ENCODE data around the gene MAPKAPK2.

MAPKAPK2 gene

GRCh38 chr1:206708058-206708457 lies 23.4 kb downstream of the MAPKAPK2 start:
- H3K27ac ChIP-seq (ENCODE audit: low read length), result no peak overlapping the region
- H4K20me1 ChIP-seq (ENCODE audit: insufficient read depth, low read length), result peaks cover 29% of the 10 kb centered on the region
- peaks cover 10% of the 10 kb centered on the region; the same call in 1 of the 2 replicates for H3F3A ChIP-seq (ENCODE audit: insufficient read depth, low read length)

DNA sequence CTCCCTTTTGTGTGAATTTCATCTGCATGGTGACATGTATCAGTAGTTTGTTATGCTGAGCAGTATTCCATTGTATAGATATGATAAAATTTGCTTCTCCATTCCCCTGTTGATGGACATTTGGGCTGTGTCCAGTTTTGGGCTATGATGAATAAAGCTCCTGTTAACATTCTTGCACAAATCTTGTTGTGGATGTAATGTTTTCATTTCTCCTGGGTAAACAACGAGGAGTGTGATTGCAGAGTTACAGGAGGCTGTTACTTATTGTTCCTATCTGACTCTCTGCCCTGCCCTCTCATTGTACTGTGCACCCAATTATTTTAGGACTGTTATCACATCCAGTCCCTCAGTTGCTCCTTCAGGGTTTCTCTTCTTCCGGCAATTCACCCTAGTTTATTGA lies 24.2 kb downstream of the MAPKAPK2 start:
- Histone ChIP-seq H3K79me2 (ENCODE audit: low read length) (peaks cover 97% of the 10 kb centered on the region), H3K4me2 (ENCODE audit: low read depth, low read length) (no peak overlapping the region), H3F3A (ENCODE audit: insufficient read depth, low read length) (peaks cover 10% of the 10 kb centered on the region; the same call in 1 of the 2 replicates), H3K27me3 (replicated peaks; ENCODE audit: insufficient read depth, low read length) (no peaks in the 10 kb centered on the region), H3K36me3 (replicated peaks; ENCODE audit: insufficient read depth, low read length) (no peaks in the 10 kb centered on the region), H3K27ac (ENCODE audit: low read length) (no peak overlapping the region), H2AFZ (ENCODE audit: low read length) (no peak overlapping the region), H3K9ac (ENCODE audit: low read length) (no peak overlapping the region), H4K20me1 (ENCODE audit: insufficient read depth, low read length) (peaks cover 28% of the 10 kb centered on the region), H3K9me2 (replicated peaks; ENCODE audit: insufficient read depth, low read length) (no peaks in the 10 kb centered on the region), H3K9me3 (replicated peaks; ENCODE audit: insufficient read depth, low read length) (no peaks in the 10 kb centered on the region), H3K4me1 (ENCODE audit: low read length) (peaks cover 36% of the 10 kb centered on the region), H3K4me3 (ENCODE audit: low read length) (no peak overlapping the region)
- DNase-seq, result no peak
- TF ChIP-seq EZH2phosphoT487 (IDR thresholded peaks at IDR 0.05; ENCODE audit: low read length) (no peak), CTCF (IDR thresholded peaks at IDR 0.05; ENCODE audit: low read length) (no peak), EZH2 (optimal IDR thresholded peaks at IDR 0.05; ENCODE audit: low read depth, low read length) (no peak)

More at GRCh38 chr1:206708058-206708457, 23.4 kb downstream of the MAPKAPK2 start:
- no peak overlapping the region for H2AFZ ChIP-seq (ENCODE audit: low read length)
- peak; percentile 61 for DNase-seq
- no peaks in the 10 kb centered on the region for H3K9me3 ChIP-seq (replicated peaks; ENCODE audit: insufficient read depth, low read length)
- TF ChIP-seq CTCF (IDR thresholded peaks at IDR 0.05; ENCODE audit: low read length), result no peak
- TF ChIP-seq EZH2phosphoT487 (IDR thresholded peaks at IDR 0.05; ENCODE audit: low read length), result no peak
- TF ChIP-seq EZH2 (optimal IDR thresholded peaks at IDR 0.05; ENCODE audit: low read depth, low read length), result no peak
- no peaks in the 10 kb centered on the region for H3K27me3 ChIP-seq (replicated peaks; ENCODE audit: insufficient read depth, low read length)
- H3K9me2 ChIP-seq (replicated peaks; ENCODE audit: insufficient read depth, low read length), result no peaks in the 10 kb centered on the region
- H3K9ac ChIP-seq (ENCODE audit: low read length), result no peak overlapping the region
- H3K4me3 ChIP-seq (ENCODE audit: low read length), result no peak overlapping the region
- peaks cover 34% of the 10 kb centered on the region for H3K4me1 ChIP-seq (ENCODE audit: low read length)
- no peaks in the 10 kb centered on the region for H3K36me3 ChIP-seq (replicated peaks; ENCODE audit: insufficient read depth, low read length)
- H3K79me2 ChIP-seq (ENCODE audit: low read length), result peaks cover 97% of the 10 kb centered on the region
- H3K4me2 ChIP-seq (ENCODE audit: low read depth, low read length), result peak overlapping the region; percentile 1

DNA sequence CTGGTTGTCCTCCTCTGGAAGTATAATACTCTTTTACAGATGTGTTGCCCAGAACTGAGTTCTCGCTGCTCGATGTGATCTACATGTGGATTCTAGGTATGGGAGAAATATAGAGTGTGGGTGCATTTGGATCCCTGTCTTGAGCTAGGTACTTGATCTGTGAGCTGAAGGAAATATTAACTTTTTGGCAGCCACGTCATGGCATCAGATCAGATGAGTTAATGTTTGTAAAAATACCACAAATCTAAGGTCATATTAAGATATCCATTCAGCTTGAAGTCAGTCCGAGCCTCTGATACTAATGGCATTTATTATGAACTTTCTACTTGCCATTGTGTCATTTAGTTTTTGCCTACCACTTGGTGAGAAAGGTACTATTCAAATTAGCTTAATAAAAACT lies 24.6 kb downstream of the MAPKAPK2 start:
- Histone ChIP-seq H3K4me2 (ENCODE audit: low read depth, low read length) (no peak overlapping the region), H3K27ac (ENCODE audit: low read length) (no peak overlapping the region), H4K20me1 (ENCODE audit: insufficient read depth, low read length) (peaks cover 24% of the 10 kb centered on the region), H3K27me3 (replicated peaks; ENCODE audit: insufficient read depth, low read length) (no peaks in the 10 kb centered on the region), H3K9me2 (replicated peaks; ENCODE audit: insufficient read depth, low read length) (no peaks in the 10 kb centered on the region), H3K4me1 (ENCODE audit: low read length) (peaks cover 39% of the 10 kb centered on the region), H3F3A (ENCODE audit: insufficient read depth, low read length) (peaks cover 14% of the 10 kb centered on the region), H3K4me3 (ENCODE audit: low read length) (no peak overlapping the region), H3K9me3 (replicated peaks; ENCODE audit: insufficient read depth, low read length) (no peaks in the 10 kb centered on the region), H2AFZ (ENCODE audit: low read length) (no peak overlapping the region), H3K79me2 (ENCODE audit: low read length) (peaks cover 97% of the 10 kb centered on the region), H3K9ac (ENCODE audit: low read length) (no peak overlapping the region), H3K36me3 (replicated peaks; ENCODE audit: insufficient read depth, low read length) (no peaks in the 10 kb centered on the region)
- TF ChIP-seq CTCF (IDR thresholded peaks at IDR 0.05; ENCODE audit: low read length) (no peak), EZH2phosphoT487 (IDR thresholded peaks at IDR 0.05; ENCODE audit: low read length) (no peak), EZH2 (optimal IDR thresholded peaks at IDR 0.05; ENCODE audit: low read depth, low read length) (no peak)
- no peak for DNase-seq

Data from MM.1S (cell line).